ENCODE data around the gene ZNF425. TPM values are rescaled to one million over a fixed set of nuclear protein-coding genes. Genes with fewer than 3 reads are reported as not detected.

The ZNF425 gene
- total and polyA plus RNA-seq, 2 experiments from 2014 or later: 4.3 to 5.0 TPM

DNA sequence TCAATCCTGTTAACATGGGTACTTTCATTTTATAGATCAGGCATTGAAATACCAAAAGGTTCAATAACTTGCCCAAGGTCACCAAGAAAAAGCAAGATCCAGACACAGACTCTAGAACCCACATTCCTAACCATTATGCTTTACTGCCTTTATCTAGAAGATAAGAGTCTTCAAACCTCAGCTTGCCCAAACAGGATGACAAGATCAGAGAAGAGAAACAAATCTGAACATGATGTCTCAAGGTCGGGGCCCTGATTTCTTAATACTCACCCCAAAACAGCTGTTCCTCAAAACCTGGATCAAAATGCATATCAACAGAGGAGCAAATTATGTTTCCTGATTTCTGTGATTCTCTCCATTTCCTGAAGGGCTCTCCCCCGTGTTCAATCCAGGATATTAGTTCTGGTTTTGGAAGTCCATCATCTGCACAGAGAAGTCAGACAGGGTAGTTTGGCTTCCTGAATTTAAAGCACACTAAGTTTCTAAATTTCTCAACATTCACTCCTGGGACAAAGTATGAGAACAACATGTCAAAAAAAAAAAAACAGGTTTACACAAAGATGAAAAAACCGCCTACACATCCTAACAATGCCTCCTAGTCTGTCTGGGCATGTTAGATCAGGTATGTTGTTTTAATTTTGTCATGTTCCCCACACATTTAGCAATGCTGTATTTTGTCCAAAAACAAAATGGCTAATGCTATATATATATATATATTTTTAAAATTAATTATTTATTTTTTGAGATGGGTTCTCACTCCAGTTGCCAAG is 51.8 kb downstream of the ZNF425 start:
- Histone ChIP-seq H3K27ac (ENCODE audit: low read depth) (no peak overlapping the region), H3K79me2 (replicated peaks; ENCODE audit: insufficient read depth) (peaks cover 20% of the 10 kb centered on the region), H4K20me1 (replicated peaks; ENCODE audit: insufficient read depth) (peaks cover 3% of the 10 kb centered on the region), H2AFZ (no peak overlapping the region), H3K4me2 (no peak overlapping the region), H3K27me3 (ENCODE audit: insufficient read depth) (no peaks in the 10 kb centered on the region), H3K4me1 (ENCODE audit: insufficient read depth) (no peaks in the 10 kb centered on the region; the same call in 1 of the 2 replicates), H3F3A (replicated peaks; ENCODE audit: low read depth) (peaks cover 39% of the 10 kb centered on the region), H3K36me3 (ENCODE audit: insufficient read depth) (peaks cover 34% of the 10 kb centered on the region), H3K4me3 (no peak overlapping the region), H3K9me2 (ENCODE audit: insufficient read depth) (no peaks in the 10 kb centered on the region; the same call in 1 of the 2 replicates)
- peaks cover 5% of the 10 kb centered on the region for H3K27me3 Mint-ChIP-seq (ENCODE audit: insufficient read depth, low read depth, poor library complexity)
- H3K4me1 Mint-ChIP-seq: 0 out of 3 replicates have a peak, but pooled peaks cover 5% of the 10 kb centered on the region
- DNase-seq (ENCODE audit: low spot score) (no peak), ATAC-seq (no peak)
- no peaks in the 10 kb centered on the region; the same call in 2 of the 3 replicates for H3K9me3 Mint-ChIP-seq
- H3K36me3 Mint-ChIP-seq (ENCODE audit: low read depth): peaks cover 59% of the 10 kb centered on the region
- no peak for TF ChIP-seq ZNF331 (CRISPR knock-in tag; IDR thresholded peaks at IDR 0.05; ENCODE audit: low read depth)
- TF ChIP-seq REST (IDR thresholded peaks at IDR 0.05; ENCODE audit: unreplicated experiment): no peak
- TF ChIP-seq, protein P1, sequence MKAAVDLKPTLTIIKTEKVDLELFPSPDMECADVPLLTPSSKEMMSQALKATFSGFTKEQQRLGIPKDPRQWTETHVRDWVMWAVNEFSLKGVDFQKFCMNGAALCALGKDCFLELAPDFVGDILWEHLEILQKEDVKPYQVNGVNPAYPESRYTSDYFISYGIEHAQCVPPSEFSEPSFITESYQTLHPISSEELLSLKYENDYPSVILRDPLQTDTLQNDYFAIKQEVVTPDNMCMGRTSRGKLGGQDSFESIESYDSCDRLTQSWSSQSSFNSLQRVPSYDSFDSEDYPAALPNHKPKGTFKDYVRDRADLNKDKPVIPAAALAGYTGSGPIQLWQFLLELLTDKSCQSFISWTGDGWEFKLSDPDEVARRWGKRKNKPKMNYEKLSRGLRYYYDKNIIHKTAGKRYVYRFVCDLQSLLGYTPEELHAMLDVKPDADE (IDR thresholded peaks at IDR 0.05): no peak
- TF ChIP-seq ZNF114 (CRISPR knock-in tag; IDR thresholded peaks at IDR 0.05): no peak
- no peak for TF ChIP-seq EZH2 (IDR thresholded peaks at IDR 0.05; ENCODE audit: low read depth, unreplicated experiment)
- no peak for TF ChIP-seq ZNF462 (CRISPR knock-in tag; IDR thresholded peaks at IDR 0.05)
- no peak for TF ChIP-seq STAT1 (IDR thresholded peaks at IDR 0.05; ENCODE audit: unreplicated experiment)
- no peak for TF ChIP-seq POLR2AphosphoS5 (IDR thresholded peaks at IDR 0.05; ENCODE audit: low read depth)
- no peak for TF ChIP-seq EZH2phosphoT487 (IDR thresholded peaks at IDR 0.05; ENCODE audit: unreplicated experiment)
- TF ChIP-seq JUNB (IDR thresholded peaks at IDR 0.05; ENCODE audit: unreplicated experiment): no peak
- no peak for TF ChIP-seq CREB1 (CRISPR knock-in tag; IDR thresholded peaks at IDR 0.05; ENCODE audit: low read depth)
- no peak for TF ChIP-seq NANOG (IDR thresholded peaks at IDR 0.05; ENCODE audit: borderline replicate concordance)
- no peak for TF ChIP-seq CTCF (conservative IDR thresholded peaks at IDR 0.05; ENCODE audit: low read depth in 2 of 2)
- no peak overlapping the region for H3K27ac Mint-ChIP-seq
- no peak overlapping the region for H3K4me3 Mint-ChIP-seq

Data from GM23338 (cell line).